BJ (cell line): ENCODE measurements around the gene SFI1. TPM values are rescaled to one million over a fixed set of nuclear protein-coding genes. Genes with fewer than 3 reads are reported as not detected.

Source experiments
- CTCF ChIA-PET: fragments of 350-600 bp; formaldehyde crosslinking; extraction: SDS; loops from one replicate; lab custom pipeline; 2021; ENCODE audit warnings: antibody characterized with exemption, inconsistent platforms; lab: Yijun Ruan, JAX
- POLR2A ChIA-PET: fragments of 300-600 bp; sonication (Branson Sonifier 250); formaldehyde crosslinking; extraction: SDS; loops from one replicate; lab custom pipeline; 2021; ENCODE audit warnings: antibody characterized with exemption; lab: Charles Lee
- DNase-seq: peaks from one replicate; pipeline ENCODE4 v3.0.0-alpha.2; 2011; ENCODE audit warnings: low read depth
- H3K27me3 ChIP-seq: 2 replicates; pipeline ENCODE4 v1.6.0; 2011; ENCODE audit warnings: low read length; ENCODE audit not compliant: control insufficient read depth, insufficient read depth
- H3K36me3 ChIP-seq: 2 replicates; pipeline ENCODE4 v1.5.1; 2011; ENCODE audit warnings: low read length; ENCODE audit not compliant: control insufficient read depth, insufficient read depth
- H3K4me3 ChIP-seq: 2 replicates; pipeline ENCODE4 v1.5.1; 2011; ENCODE audit warnings: low read depth, mild to moderate bottlenecking, control low read depth, low read length
- polyA plus RNA-seq: library from polyadenylated mRNA; depleted of rRNA; stranded (reverse); fragments of >200 nt; gene quantifications from 2 replicates; pipeline ENCODE4 v1.2.3, GENCODE V29; 2011
- TF ChIP-seq, protein P1 (sequence below): IDR thresholded peaks from 2 replicates; pipeline ENCODE4 v1.5.1; 2011; ENCODE audit warnings: low read depth, mild to moderate bottlenecking, control low read depth, inconsistent platforms, low read length, moderate library complexity; ENCODE audit not compliant: insufficient read depth

Gene SFI1
- polyA plus RNA-seq, 1 experiment, result 7.1 TPM

DNA sequence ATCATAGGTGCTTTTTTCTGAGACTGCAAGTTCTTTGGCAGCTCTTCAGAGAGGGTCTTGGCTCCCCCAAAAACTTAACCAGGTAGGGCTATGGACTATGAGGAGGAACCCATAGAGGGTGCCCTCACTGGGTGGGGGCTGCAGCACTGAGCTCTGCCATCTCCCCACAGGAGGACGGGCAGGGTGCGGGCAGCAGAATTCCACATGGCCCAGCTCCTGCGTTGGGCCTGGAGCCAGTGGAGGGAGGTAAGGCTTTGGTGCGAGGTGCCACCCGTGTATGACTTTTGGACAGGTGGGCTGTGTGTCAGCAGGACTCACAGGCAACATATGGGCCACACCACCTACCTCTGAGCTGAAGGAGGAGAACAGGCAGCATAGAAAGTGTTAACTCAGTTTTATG is 107.2 kb downstream of the SFI1 start:
- Histone ChIP-seq H3K4me3 (no peak overlapping the region), H3K27me3 (no peaks in the 10 kb centered on the region), H3K36me3 (no peaks in the 10 kb centered on the region; the same call in 1 of the 2 replicates)
- CTCF ChIA-PET, result interaction anchor here (0.5 to 1.8 kb wide), 3 partner anchors 11 to 744 kb away, joined by 3 to 6 read pairs (median 6); no protein-coding TSS in a partner anchor
- TF ChIP-seq, protein P1, sequence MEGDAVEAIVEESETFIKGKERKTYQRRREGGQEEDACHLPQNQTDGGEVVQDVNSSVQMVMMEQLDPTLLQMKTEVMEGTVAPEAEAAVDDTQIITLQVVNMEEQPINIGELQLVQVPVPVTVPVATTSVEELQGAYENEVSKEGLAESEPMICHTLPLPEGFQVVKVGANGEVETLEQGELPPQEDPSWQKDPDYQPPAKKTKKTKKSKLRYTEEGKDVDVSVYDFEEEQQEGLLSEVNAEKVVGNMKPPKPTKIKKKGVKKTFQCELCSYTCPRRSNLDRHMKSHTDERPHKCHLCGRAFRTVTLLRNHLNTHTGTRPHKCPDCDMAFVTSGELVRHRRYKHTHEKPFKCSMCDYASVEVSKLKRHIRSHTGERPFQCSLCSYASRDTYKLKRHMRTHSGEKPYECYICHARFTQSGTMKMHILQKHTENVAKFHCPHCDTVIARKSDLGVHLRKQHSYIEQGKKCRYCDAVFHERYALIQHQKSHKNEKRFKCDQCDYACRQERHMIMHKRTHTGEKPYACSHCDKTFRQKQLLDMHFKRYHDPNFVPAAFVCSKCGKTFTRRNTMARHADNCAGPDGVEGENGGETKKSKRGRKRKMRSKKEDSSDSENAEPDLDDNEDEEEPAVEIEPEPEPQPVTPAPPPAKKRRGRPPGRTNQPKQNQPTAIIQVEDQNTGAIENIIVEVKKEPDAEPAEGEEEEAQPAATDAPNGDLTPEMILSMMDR, result no peak
- POLR2A ChIA-PET, result no interaction called here
- no peak for DNase-seq

DNA sequence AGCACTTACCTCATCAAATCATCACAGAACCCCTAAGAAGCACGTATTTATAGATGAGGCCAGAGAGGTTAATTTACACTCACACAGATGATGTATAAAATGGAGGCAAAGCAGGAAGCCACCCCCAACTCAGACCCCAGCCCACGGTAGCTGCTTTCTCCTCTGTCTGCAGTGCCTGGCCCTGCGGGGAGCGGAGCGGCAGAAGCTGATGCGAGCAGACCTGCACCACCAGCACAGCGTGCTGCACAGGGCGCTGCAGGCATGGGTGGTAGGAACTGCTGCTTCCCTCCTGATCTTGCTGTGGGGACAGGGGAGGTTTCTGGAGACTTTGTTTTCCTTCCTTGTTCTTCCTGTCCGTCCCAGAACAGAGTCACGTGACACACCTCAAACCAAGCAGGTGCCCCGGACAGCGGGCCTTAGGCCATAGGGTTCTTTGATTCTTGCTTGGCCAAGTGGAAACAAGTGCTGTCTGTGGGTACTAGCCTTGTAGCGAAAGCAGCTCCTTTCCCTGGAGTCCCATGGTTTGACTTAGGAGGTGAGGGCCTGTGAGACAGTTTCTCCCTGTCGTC is 107.9 kb downstream of the SFI1 start:
- ChIA-PET POLR2A (no interaction called here), CTCF (interaction anchor here (0.5 to 1.8 kb wide), 4 partner anchors 10 to 744 kb away, joined by 3 to 6 read pairs (median 4); no protein-coding TSS in a partner anchor)
- TF ChIP-seq, protein P1, result no peak
- no peaks in the 10 kb centered on the region for H3K27me3 ChIP-seq
- no peak overlapping the region for H3K4me3 ChIP-seq
- no peak for DNase-seq
- no peaks in the 10 kb centered on the region; the same call in 1 of the 2 replicates for H3K36me3 ChIP-seq

DNA sequence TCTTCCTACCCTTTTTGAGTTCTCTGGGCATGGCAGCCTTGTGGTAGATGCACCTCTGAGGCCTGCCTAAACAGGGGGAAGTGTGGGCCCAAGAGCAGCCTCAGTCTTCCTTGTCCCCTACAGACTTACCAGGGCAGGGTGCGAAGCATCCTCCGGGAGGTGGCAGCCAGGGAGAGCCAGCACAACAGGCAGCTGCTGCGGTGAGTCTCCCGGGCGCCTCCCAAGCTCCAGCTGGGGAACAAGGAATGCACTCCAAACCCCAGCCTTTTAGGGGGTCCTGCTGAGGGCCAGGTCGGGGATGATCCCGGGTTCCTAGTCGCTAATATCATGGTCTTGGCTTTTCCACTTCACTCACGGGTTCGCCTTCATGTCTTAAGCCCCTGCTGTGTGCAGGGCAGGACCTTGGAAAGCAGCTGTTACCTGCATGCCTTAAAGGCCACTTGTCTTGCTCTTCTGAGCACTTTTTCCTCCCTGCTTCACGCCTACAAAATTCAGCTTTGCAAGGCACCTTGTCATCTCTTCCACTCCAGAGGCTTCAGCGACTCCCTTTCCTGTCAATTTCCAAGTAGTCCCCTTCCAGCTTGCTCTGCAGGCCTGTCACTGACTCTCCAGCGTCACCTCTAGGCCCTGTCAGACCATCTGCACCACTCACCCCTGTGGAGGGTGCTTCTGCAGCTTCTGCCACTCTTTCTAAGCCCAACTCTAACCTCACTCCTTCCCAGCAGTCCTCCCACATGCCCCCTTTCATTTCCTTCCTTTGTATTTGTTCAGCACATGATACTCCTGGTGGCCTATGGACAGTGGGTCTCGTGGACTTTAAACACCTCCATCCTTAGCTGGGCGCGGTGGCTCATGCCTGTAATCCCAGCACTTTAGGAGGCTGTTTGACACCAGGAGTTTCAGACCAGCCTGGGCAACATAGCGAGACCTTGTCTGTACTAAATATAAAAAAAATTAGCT is 108.7 kb downstream of the SFI1 start:
- ChIA-PET POLR2A (no interaction called here), CTCF (interaction anchor here (0.8 to 1.8 kb wide), 4 partner anchors 21 to 48 kb away, joined by 3 to 6 read pairs (median 4); no protein-coding TSS in a partner anchor)
- Histone ChIP-seq H3K4me3 (no peak overlapping the region), H3K27me3 (no peaks in the 10 kb centered on the region), H3K36me3 (no peaks in the 10 kb centered on the region; the same call in 1 of the 2 replicates)
- no peak for DNase-seq
- TF ChIP-seq, protein P1, result no peak

DNA sequence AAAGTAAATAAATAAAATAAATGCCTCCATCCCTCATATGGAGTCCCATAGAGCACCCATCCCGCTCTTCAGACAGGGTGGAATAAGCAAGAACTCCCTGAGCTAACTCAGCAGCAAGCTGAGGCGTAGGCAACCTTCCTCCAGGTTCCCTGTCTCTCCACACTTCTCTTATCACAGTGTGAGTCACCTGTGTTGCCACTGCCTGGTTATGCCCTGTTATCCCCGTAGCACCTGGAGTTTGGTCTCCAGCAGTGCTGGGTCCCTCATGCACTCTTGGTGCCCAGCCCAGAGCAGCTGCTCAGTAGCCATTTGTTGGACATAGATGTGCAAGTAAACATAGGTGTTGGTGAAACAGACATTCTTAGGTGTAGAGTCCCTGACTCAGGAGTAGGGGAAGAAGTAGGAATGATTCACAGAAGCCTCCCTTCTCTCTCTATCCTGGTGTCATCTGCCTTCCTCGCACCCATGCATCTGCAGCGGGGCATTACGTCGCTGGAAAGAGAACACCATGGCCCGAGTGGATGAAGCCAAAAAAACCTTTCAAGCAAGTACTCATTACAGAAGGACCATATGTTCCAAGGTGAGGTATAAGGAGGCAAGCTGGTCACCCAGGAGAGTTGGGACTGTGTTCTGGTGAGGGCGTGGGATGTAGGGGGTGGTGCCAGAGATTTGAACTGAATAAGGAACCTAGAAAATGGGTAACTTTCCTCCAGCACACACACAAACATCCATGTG is 109.7 kb downstream of the SFI1 start:
- POLR2A ChIA-PET, result no interaction called here
- H3K4me3 ChIP-seq, result no peak overlapping the region

More for the DNA sequence above, 109.7 kb downstream of the SFI1 start:
- no peaks in the 10 kb centered on the region; the same call in 1 of the 2 replicates for H3K36me3 ChIP-seq
- H3K27me3 ChIP-seq, result no peaks in the 10 kb centered on the region
- TF ChIP-seq, protein P1, result no peak
- DNase-seq, result no peak
- CTCF ChIA-PET, result interaction anchor here (1.1 to 1.8 kb wide), 2 partner anchors 22 to 45 kb away, joined by 3 to 5 read pairs; no protein-coding TSS in a partner anchor
